Peyer's patch (tissue), 4 donors: ENCODE measurements around the gene FGF1.

Experiments
- POLR2A ChIP-seq, 2 donors: fragments of 450-650 bp; IDR thresholded peaks; one replicate each; pipeline ENCODE4 v1.5.1; 2017; ENCODE audit warnings: antibody characterized with exemption in 2 of 2, mild to moderate bottlenecking in 2 of 2, moderate library complexity in 2 of 2
- TF ChIP-seq, protein P1 (sequence below), 6 experiments: fragments of 450-650 bp in 4 of 6; fragments of 200-600 bp in 2 of 6; sonication (generic) in 1 of 6; IDR thresholded peaks; one replicate each; pipeline ENCODE4 v1.5.1; 2017 to 2019; ENCODE audit warnings: antibody characterized with exemption in 6 of 6, mild to moderate bottlenecking in 3 of 6, moderate library complexity in 1 of 6

DNA sequence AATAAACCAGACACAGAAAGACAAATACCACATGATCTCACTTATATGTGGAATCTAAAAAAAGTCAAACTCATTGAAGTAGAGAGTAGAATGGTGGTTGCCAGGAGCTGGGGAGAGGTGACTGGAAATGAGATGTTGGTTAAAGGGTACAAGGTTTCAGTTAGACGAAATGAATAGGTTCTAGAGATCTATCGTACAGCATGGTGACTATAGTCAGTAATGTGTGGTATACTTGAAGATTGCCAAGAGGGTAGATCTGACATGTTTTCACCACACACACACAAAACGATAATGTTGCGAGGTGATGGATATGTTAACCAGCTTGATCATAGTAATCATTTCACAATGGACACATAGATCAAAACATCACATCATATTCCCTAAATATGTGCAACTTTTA lies 46.4 kb downstream of the FGF1 start:
- TF ChIP-seq, protein P1, sequence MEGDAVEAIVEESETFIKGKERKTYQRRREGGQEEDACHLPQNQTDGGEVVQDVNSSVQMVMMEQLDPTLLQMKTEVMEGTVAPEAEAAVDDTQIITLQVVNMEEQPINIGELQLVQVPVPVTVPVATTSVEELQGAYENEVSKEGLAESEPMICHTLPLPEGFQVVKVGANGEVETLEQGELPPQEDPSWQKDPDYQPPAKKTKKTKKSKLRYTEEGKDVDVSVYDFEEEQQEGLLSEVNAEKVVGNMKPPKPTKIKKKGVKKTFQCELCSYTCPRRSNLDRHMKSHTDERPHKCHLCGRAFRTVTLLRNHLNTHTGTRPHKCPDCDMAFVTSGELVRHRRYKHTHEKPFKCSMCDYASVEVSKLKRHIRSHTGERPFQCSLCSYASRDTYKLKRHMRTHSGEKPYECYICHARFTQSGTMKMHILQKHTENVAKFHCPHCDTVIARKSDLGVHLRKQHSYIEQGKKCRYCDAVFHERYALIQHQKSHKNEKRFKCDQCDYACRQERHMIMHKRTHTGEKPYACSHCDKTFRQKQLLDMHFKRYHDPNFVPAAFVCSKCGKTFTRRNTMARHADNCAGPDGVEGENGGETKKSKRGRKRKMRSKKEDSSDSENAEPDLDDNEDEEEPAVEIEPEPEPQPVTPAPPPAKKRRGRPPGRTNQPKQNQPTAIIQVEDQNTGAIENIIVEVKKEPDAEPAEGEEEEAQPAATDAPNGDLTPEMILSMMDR (IDR thresholded peaks at IDR 0.05), result no peak
- no peak for TF ChIP-seq POLR2A (IDR thresholded peaks at IDR 0.05)
